ENCODE data around the gene IFNG. TPM values are rescaled to one million over a fixed set of nuclear protein-coding genes. Genes with fewer than 3 reads are reported as not detected.
"Not testable (repeated sequence)": the region's sequence is repeated elsewhere in the genome, so short reads cannot be mapped to it uniquely, and the experiment has no call there.

Gene IFNG
- total RNA-seq, 1 donor from 2014 or later: not detected

DNA sequence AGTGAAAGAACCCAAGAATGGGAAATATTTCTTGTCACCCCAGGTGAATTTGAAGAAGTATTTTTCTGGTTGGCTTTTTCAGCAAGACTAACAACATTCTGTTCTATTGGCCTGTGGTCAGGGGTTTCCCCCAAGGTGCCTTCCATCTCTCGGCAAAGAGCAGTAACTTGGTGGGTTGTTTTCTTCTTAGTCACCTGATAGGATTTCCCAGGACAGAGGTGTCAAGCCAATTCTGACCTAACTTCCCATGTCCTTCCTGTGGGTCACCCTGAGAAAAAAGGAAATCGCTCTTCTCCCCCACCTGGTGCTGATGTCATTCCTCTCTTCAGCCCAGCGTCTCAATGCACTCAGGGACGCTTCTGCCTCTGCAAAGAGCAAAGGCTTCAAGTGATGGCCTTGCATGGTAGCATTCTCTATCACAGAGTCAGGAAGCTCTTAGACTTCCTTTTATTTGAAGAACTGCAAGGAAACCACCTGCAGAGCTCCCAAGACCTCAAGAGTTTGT, 16.1 kb upstream of the IFNG start:
- Mint-ChIP-seq H3K27ac (no peak overlapping the region), H3K9me3 (peaks cover 14% of the 10 kb centered on the region), H3K4me1 (peaks cover 9% of the 10 kb centered on the region), H3K4me3 (no peak overlapping the region), H3K27me3 (ENCODE audit: low read depth) (no peaks in the 10 kb centered on the region), H3K36me3 (no peaks in the 10 kb centered on the region)
- TF ChIP-seq CTCF (IDR thresholded peaks at IDR 0.05; ENCODE audit: unreplicated experiment): no peak
- DNase-seq (ENCODE audit: low spot score in 2 of 2, unreplicated experiment in 2 of 2): no peak

- not testable (repeated sequence) for H3K4me1 Mint-ChIP-seq; DNase-seq (ENCODE audit: low spot score in 2 of 2, unreplicated experiment in 2 of 2); H3K36me3 Mint-ChIP-seq; H3K27me3 Mint-ChIP-seq (ENCODE audit: low read depth); H3K4me3 Mint-ChIP-seq
- Mint-ChIP-seq H3K27ac (peak overlapping the region; percentile 23), H3K9me3 (peaks cover 14% of the 10 kb centered on the region)
Observed at GRCh38 chr12:68174761-68175160, 15.2 kb upstream of the IFNG start.

DNA sequence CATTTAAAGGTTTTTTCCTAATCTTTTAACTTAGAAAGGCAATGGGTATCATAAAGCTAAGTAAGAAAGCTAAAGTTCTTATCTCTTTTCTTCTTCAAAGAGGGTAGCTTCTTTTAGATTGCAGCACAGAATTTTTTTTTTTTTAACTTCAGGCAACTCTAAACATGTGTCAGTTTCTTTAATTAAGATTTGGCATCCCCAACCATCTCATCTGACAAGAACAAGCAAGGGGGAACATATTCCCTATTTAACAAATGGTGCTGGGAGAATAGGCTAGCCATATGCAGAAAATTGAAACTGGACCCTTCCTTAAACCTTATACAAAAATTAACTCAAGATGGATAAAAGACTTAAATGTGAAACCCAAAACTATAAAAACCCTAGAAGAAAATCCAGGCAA, 14.3 kb upstream of the IFNG start:
- H3K36me3 Mint-ChIP-seq: no peaks in the 10 kb centered on the region
- H3K27me3 Mint-ChIP-seq (ENCODE audit: low read depth): no peaks in the 10 kb centered on the region
- H3K9me3 Mint-ChIP-seq: peaks cover 14% of the 10 kb centered on the region
- no peak for DNase-seq (ENCODE audit: low spot score in 2 of 2, unreplicated experiment in 2 of 2)
- no peak overlapping the region for H3K27ac Mint-ChIP-seq
- no peak overlapping the region for H3K4me3 Mint-ChIP-seq
- TF ChIP-seq CTCF (IDR thresholded peaks at IDR 0.05; ENCODE audit: unreplicated experiment): no peak
- H3K4me1 Mint-ChIP-seq: peaks cover 9% of the 10 kb centered on the region

DNA sequence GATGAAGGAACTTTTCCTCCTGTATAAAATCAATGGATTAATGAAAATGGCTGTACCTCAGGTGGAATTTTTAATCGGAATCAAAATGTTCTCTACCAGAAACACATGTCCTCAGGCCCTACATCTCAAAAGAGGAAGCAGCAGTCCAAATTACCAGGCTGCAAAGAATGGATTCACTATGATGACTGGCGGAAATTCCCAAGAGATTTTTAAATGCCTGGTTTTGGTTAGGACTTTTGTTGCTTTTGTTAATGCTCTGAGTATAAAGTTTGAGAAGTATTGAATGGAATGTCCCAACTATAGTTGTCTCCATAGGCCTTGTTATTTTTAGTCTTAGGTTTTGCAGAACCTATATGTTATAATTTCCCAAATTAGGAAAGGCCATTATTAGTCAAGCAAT, 11.2 kb upstream of the IFNG start:
- TF ChIP-seq CTCF (IDR thresholded peaks at IDR 0.05; ENCODE audit: unreplicated experiment): no peak
- Mint-ChIP-seq H3K36me3 (no peaks in the 10 kb centered on the region), H3K4me3 (no peak overlapping the region), H3K9me3 (peaks cover 16% of the 10 kb centered on the region), H3K4me1 (peaks cover 11% of the 10 kb centered on the region), H3K27ac (no peak overlapping the region), H3K27me3 (ENCODE audit: low read depth) (no peaks in the 10 kb centered on the region)
- DNase-seq (ENCODE audit: low spot score in 2 of 2, unreplicated experiment in 2 of 2): no peak

GRCh38 chr12:68169213-68169889, 9.8 kb upstream of the IFNG start:
- Mint-ChIP-seq H3K9me3 (peaks cover 9% of the 10 kb centered on the region), H3K27ac (no peak overlapping the region), H3K27me3 (ENCODE audit: low read depth) (no peaks in the 10 kb centered on the region), H3K4me3 (no peak overlapping the region), H3K4me1 (peaks cover 8% of the 10 kb centered on the region), H3K36me3 (no peaks in the 10 kb centered on the region)
- no peak for TF ChIP-seq CTCF (IDR thresholded peaks at IDR 0.05; ENCODE audit: unreplicated experiment)
- DNase-seq (ENCODE audit: low spot score in 2 of 2, unreplicated experiment in 2 of 2): no peak

DNA sequence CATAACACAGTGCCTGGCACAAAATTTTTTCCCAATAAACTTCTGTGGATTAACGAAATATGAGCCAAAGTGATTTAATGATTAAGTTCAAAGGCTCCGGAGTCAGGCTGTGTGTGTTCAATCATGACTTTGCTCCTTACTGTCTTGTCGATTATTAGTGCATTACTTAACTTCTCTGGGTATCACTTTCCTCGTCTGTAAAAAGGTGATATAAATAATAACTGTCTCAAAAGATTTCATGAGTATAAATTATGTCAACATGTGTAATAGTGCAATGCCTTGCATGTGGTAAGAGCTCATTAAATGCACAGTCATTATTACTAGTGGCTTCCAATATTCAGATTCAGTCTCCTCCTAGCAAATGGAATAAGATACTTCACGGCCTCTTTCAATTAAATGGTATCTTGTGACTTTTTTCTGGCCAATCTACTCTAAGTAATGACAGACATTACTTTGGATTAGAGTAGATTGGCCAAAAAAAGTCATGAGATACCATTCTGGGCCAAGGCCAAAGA, 6.8 kb upstream of the IFNG start:
- no peak for DNase-seq (ENCODE audit: low spot score in 2 of 2, unreplicated experiment in 2 of 2)
- no peaks in the 10 kb centered on the region for H3K27me3 Mint-ChIP-seq (ENCODE audit: low read depth)
- no peak for TF ChIP-seq CTCF (IDR thresholded peaks at IDR 0.05; ENCODE audit: unreplicated experiment)
- peaks cover 21% of the 10 kb centered on the region for H3K4me1 Mint-ChIP-seq
- no peak overlapping the region for H3K27ac Mint-ChIP-seq
- no peaks in the 10 kb centered on the region for H3K36me3 Mint-ChIP-seq
- peaks cover 7% of the 10 kb centered on the region for H3K9me3 Mint-ChIP-seq
- H3K4me3 Mint-ChIP-seq: no peak overlapping the region

Measured in mesothelial cell of epicardium (in vitro differentiated cells).